ENCODE results near the gene DSTN. TPM values are rescaled to one million over a fixed set of nuclear protein-coding genes. Genes with fewer than 3 reads are reported as not detected.

DSTN gene
- total RNA-seq, 1 donor from 2014 or later, result 20.1 TPM

DNA sequence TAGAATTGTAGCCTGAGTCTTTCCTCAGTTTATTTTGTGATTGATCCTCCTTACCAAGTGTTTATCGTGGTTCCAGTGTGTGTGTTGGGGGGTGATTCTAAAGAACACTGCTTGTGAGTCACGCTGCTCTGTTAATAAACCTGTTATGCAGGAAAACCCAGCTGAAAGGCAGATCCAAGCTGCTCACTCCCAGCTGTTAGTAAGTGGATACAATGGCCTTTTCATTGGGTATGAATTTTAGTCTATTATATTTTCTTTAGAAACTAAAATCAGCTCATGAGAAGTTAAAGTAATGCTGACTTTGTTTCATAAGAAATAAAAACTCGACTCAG lies 12.2 kb upstream of the DSTN start:
- TF ChIP-seq, protein P1, sequence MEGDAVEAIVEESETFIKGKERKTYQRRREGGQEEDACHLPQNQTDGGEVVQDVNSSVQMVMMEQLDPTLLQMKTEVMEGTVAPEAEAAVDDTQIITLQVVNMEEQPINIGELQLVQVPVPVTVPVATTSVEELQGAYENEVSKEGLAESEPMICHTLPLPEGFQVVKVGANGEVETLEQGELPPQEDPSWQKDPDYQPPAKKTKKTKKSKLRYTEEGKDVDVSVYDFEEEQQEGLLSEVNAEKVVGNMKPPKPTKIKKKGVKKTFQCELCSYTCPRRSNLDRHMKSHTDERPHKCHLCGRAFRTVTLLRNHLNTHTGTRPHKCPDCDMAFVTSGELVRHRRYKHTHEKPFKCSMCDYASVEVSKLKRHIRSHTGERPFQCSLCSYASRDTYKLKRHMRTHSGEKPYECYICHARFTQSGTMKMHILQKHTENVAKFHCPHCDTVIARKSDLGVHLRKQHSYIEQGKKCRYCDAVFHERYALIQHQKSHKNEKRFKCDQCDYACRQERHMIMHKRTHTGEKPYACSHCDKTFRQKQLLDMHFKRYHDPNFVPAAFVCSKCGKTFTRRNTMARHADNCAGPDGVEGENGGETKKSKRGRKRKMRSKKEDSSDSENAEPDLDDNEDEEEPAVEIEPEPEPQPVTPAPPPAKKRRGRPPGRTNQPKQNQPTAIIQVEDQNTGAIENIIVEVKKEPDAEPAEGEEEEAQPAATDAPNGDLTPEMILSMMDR (IDR thresholded peaks at IDR 0.05), result no peak
- H3K27ac Mint-ChIP-seq, result no peak overlapping the region
- ChIA-PET CTCF (no interaction called here), POLR2A (no interaction called here)
- no peaks in the 10 kb centered on the region for H3K27me3 Mint-ChIP-seq
- no peaks in the 10 kb centered on the region for H3K9me3 Mint-ChIP-seq
- intact Hi-C loops (cut with micrococcal nuclease), result no loop called here
- H3K4me3 Mint-ChIP-seq, result no peak overlapping the region
- ATAC-seq (ENCODE audit: low read depth) (no peak), DNase-seq (no peak)
- no peaks in the 10 kb centered on the region for H3K4me1 Mint-ChIP-seq
- no peaks in the 10 kb centered on the region for H3K36me3 Mint-ChIP-seq (ENCODE audit: low read depth)

DNA sequence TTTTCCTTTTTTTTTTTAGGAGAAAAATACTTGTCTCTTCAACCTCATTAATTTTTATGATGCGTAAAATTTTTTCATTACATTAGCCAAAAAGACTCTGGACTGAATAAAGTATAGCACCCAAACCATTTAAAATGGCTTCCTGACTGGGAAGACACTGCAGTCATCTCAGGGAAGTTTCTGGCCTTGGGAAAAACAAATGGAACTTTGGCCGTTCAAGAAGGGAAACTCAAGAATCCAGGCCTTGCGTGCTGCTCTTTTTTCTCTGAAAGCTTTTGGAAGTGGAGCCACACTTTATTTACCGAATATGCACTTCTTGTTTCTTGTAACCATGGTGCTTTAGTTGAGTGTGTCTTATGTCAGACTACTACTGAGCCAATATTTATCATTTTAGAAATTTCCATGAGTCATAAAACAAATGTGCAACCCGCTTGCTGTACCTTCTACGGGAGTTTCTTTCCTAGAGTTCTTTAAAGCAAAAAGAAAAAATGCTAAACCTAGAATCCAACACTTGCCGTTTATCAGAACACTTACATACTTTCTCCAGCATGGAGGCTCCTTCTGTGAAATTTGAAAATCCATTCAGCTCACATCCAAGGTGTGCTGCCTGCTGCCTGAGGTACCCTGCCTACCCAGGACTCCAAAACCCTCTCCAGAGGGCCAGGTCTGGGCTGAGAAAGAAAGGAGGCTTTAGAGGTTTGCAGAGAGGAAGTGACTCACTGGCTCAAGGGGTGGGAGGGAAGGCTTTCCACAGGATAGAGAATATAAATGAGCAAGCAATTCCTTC lies 11.5 kb upstream of the DSTN start:
- no peaks in the 10 kb centered on the region for H3K9me3 Mint-ChIP-seq
- CTCF ChIA-PET, result no interaction called here
- no peak for ATAC-seq (ENCODE audit: low read depth)

DNA sequence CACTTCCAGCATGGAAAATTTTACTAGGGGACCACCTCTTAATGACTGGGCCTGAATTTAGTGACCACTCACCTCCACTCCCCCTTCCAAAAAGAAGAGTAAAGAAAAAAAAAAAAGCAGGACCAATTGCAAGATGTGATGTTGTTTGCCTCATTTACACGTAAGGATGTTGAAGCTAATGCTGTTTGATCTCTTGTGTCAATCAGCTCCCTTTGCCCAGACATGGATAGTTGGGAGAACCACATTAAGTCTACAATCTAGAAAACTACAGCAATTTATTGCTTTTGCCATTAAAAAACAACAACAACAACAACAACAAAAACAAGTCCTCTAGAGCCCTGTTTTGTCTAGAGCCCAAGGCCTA lies 11.0 kb upstream of the DSTN start:
- Mint-ChIP-seq H3K27ac (no peak overlapping the region), H3K9me3 (no peaks in the 10 kb centered on the region), H3K4me1 (no peaks in the 10 kb centered on the region), H3K27me3 (no peaks in the 10 kb centered on the region), H3K36me3 (ENCODE audit: low read depth) (no peaks in the 10 kb centered on the region), H3K4me3 (no peak overlapping the region)
- DNase-seq, result no peak
- intact Hi-C loops (cut with micrococcal nuclease), result no loop called here
- ATAC-seq (ENCODE audit: low read depth), result no peak
- TF ChIP-seq, protein P1 (IDR thresholded peaks at IDR 0.05), result no peak
- POLR2A ChIA-PET, result no interaction called here
- CTCF ChIA-PET, result no interaction called here

More for the DNA sequence above, 11.5 kb upstream of the DSTN start:
- no peak for DNase-seq
- POLR2A ChIA-PET, result no interaction called here
- Mint-ChIP-seq H3K4me1 (no peaks in the 10 kb centered on the region), H3K4me3 (no peak overlapping the region), H3K27me3 (no peaks in the 10 kb centered on the region), H3K27ac (no peak overlapping the region), H3K36me3 (ENCODE audit: low read depth) (no peaks in the 10 kb centered on the region)
- TF ChIP-seq, protein P1 (IDR thresholded peaks at IDR 0.05), result no peak
- intact Hi-C loops (cut with micrococcal nuclease), result no loop called here

DNA sequence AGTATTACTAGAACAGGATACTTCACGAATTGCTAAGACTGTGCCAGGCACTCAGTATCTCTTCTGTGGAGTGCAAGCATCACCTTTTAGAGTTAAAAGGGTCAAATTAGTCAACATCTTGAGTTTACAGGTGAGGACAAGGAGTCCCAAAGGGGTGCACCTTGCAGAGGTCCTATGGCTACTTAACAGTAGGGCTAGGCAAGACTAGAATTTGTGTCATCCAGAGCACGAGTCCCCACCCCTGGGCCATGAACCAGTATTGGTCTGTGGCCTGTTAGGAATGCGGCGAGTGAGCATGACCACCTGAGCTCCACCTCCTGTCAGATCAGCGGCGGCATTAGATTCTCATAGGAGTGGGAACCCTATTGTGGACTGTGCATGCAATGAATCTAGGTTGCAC lies 10.5 kb upstream of the DSTN start:
- H3K27ac Mint-ChIP-seq, result no peak overlapping the region
- CTCF ChIA-PET, result no interaction called here
- no peak for ATAC-seq (ENCODE audit: low read depth)
- intact Hi-C loops (cut with micrococcal nuclease), result no loop called here
- no peaks in the 10 kb centered on the region for H3K9me3 Mint-ChIP-seq
- H3K4me3 Mint-ChIP-seq, result no peak overlapping the region
- TF ChIP-seq, protein P1 (IDR thresholded peaks at IDR 0.05), result no peak
- no peaks in the 10 kb centered on the region for H3K4me1 Mint-ChIP-seq
- no peaks in the 10 kb centered on the region for H3K36me3 Mint-ChIP-seq (ENCODE audit: low read depth)
- no peaks in the 10 kb centered on the region for H3K27me3 Mint-ChIP-seq
- no peak for DNase-seq
- POLR2A ChIA-PET, result no interaction called here

DNA sequence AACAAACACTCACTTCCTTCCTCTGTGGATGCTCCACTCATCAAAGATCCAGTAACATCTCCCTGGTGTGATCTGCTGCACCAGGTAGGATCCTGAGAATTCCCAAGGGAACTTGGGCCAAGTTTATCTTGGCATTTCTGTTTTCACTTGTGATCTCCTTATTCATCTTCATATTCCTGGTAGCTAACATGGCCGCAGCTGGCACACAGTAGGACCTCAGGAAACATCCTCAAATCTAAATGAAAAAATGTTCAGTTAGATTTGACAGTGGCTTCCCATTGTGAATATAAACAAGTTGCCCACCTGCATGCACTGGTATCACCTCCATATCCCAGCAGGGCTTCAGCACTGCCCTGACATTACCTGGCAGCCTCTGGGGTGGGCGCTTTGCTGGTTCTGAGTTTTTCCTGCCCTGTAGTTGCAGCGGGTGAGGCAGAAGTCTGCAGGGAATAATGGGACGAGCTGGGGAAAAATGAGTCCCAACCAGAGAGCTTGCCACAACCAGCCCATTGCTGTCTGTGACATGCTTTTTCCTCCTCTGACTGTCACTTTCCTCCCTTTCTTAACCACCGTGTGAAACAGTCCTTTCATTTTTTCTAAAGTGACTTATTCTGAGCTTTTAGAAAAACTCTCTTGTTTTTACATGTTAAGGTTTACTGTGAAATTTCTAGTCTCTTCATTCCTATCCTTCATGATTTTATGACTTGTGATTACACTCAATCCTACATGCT lies 9.4 kb upstream of the DSTN start:
- no peak overlapping the region for H3K27ac Mint-ChIP-seq
- TF ChIP-seq, protein P1 (IDR thresholded peaks at IDR 0.05), result no peak
- no peaks in the 10 kb centered on the region for H3K36me3 Mint-ChIP-seq (ENCODE audit: low read depth)
- no peaks in the 10 kb centered on the region for H3K4me1 Mint-ChIP-seq
- H3K27me3 Mint-ChIP-seq, result peaks cover 2% of the 10 kb centered on the region
- intact Hi-C loops (cut with micrococcal nuclease), result no loop called here
- H3K9me3 Mint-ChIP-seq, result no peaks in the 10 kb centered on the region
- ChIA-PET CTCF (no interaction called here), POLR2A (no interaction called here)
- ATAC-seq (ENCODE audit: low read depth) (no peak), DNase-seq (no peak)
- H3K4me3 Mint-ChIP-seq, result no peak overlapping the region
